Measurements from ENCODE around the gene MPI.

MPI gene

GRCh38 chr15:74889883-74890664 is at the start of gene MPI:
MPI (plus strand) TSS chr15:74890042; CDS start chr15:74890074, 32 bp downstream.
- H3K27ac ChIP-seq (ENCODE audit: extremely low read depth, low read depth, low read length): peak within 1 kb of the TSS; percentile 66
- H3K36me3 ChIP-seq (ENCODE audit: control insufficient read depth in 2 of 2, insufficient read depth in 1 of 2, low read length in 2 of 2): peaks cover 18 to 29% of the 10 kb centered on the region in 2 experiments; a peak in 2 of 3 replicates
- CTCF ChIA-PET: interaction anchor here (0.6 to 7.7 kb wide), 6 partner anchors 9 to 418 kb away, joined by 3 to 57 read pairs (median 4); partner anchors contain the start of gene RPP25
- POLR2A ChIA-PET: interaction anchor here (1.0 to 2.8 kb wide), 10 partner anchors 12 to 133 kb away, joined by 3 to 25 read pairs (median 4); partner anchors contain the start of genes COX5A, CSK, FAM219B and PPCDC
- no peaks in the 10 kb centered on the region for H3K9me3 ChIP-seq (ENCODE audit: control insufficient read depth, insufficient read depth, low read depth, low read length)
- H3K4me3 ChIP-seq (ENCODE audit: low read depth, low read length): peak within 1 kb of the TSS; percentile 75
- peaks cover 4% of the 10 kb centered on the region; the same call in 1 of the 2 replicates for H3K4me1 ChIP-seq (ENCODE audit: control insufficient read depth, insufficient read depth, low read length)
- TF ChIP-seq GFI1B (tag by site-specific recombination; IDR thresholded peaks at IDR 0.05) (no peak; the same call in 1 of the 2 replicates), BCL11B (tag by site-specific recombination; IDR thresholded peaks at IDR 0.05; ENCODE audit: low read depth) (peak; percentile 66; the same call in 1 of the 2 replicates), KLF7 (tag by site-specific recombination; IDR thresholded peaks at IDR 0.05; ENCODE audit: borderline replicate concordance) (peak; percentile 74; the same call in 1 of the 2 replicates), SP3 (tag by site-specific recombination; IDR thresholded peaks at IDR 0.05) (peak; percentile 91), ZBTB1 (tag by site-specific recombination; IDR thresholded peaks at IDR 0.05) (no peak), ZNF510 (tag by site-specific recombination; IDR thresholded peaks at IDR 0.05; ENCODE audit: insufficient replicate concordance) (no peak), ZNF555 (tag by site-specific recombination; conservative IDR thresholded peaks at IDR 0.05) (no peak), ZFP37 (tag by site-specific recombination; IDR thresholded peaks at IDR 0.05) (peak; percentile 97), ZFP69B (tag by site-specific recombination; IDR thresholded peaks at IDR 0.05) (peak; percentile 88), ZNF660 (tag by site-specific recombination; IDR thresholded peaks at IDR 0.05) (0 out of 2 replicates have a peak, but pooled peaks have one; percentile 44), ZBTB7A (tag by site-specific recombination; IDR thresholded peaks at IDR 0.05; ENCODE audit: low read depth) (peak; percentile 89), ZBTB44 (tag by site-specific recombination; IDR thresholded peaks at IDR 0.05) (peak; percentile 46), ZNF423 (tag by site-specific recombination; IDR thresholded peaks at IDR 0.05) (peak; percentile 42), ZNF560 (tag by site-specific recombination; IDR thresholded peaks at IDR 0.05; ENCODE audit: borderline replicate concordance) (no peak), ZNF302 (tag by site-specific recombination; IDR thresholded peaks at IDR 0.05; ENCODE audit: low read depth) (no peak), ZNF324 (tag by site-specific recombination; IDR thresholded peaks at IDR 0.05) (peak; percentile 95), MZF1 (tag by site-specific recombination; IDR thresholded peaks at IDR 0.05; ENCODE audit: borderline replicate concordance) (no peak), ZNF398 (tag by site-specific recombination; IDR thresholded peaks at IDR 0.05) (peak; percentile 47; the same call in 1 of the 2 replicates), ZNF501 (tag by site-specific recombination; IDR thresholded peaks at IDR 0.05) (peak; percentile 99), KLF8 (tag by site-specific recombination; IDR thresholded peaks at IDR 0.05) (peak; percentile 92), YY2 (tag by site-specific recombination; IDR thresholded peaks at IDR 0.05) (peak; percentile 98), ZFHX2 (tag by site-specific recombination; conservative IDR thresholded peaks at IDR 0.05) (peak; percentile 34), ZNF513 (tag by site-specific recombination; IDR thresholded peaks at IDR 0.05) (no peak), KLF16 (tag by site-specific recombination; IDR thresholded peaks at IDR 0.05) (peak; percentile 89), PBX3 (CRISPR knock-in tag; IDR thresholded peaks at IDR 0.05) (no peak), ZNF133 (tag by site-specific recombination; IDR thresholded peaks at IDR 0.05) (no peak), WT1 (tag by site-specific recombination; IDR thresholded peaks at IDR 0.05) (peak; percentile 69; the same call in 1 of the 2 replicates), GLIS1 (tag by site-specific recombination; IDR thresholded peaks at IDR 0.05) (peak; percentile 60; the same call in 1 of the 2 replicates)
- TF ChIP-seq, protein P1, sequence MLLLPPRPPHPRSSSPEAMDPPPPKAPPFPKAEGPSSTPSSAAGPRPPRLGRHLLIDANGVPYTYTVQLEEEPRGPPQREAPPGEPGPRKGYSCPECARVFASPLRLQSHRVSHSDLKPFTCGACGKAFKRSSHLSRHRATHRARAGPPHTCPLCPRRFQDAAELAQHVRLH (tag by site-specific recombination; IDR thresholded peaks at IDR 0.05): peak; percentile 79
- TF ChIP-seq, protein P2, sequence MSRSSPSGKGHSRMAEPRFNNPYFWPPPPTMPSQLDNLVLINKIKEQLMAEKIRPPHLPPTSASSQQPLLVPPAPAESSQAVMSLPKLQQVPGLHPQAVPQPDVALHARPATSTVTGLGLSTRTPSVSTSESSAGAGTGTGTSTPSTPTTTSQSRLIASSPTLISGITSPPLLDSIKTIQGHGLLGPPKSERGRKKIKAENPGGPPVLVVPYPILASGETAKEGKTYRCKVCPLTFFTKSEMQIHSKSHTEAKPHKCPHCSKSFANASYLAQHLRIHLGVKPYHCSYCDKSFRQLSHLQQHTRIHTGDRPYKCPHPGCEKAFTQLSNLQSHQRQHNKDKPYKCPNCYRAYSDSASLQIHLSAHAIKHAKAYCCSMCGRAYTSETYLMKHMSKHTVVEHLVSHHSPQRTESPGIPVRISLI (tag by site-specific recombination; IDR thresholded peaks at IDR 0.05): no peak

Data from HEK293 (cell line).